Stomach smooth muscle (tissue), 2 donors: ENCODE results near the gene RPN1.
A peak's percentile ranks its signal among the peaks of the same experiment; 100 is the strongest.

Source experiments
- H3K27ac ChIP-seq: one replicate; pipeline ENCODE4 v1.7.0; 2013; ENCODE audit warnings: mild to moderate bottlenecking, low read length, inconsistent platforms
- H3K27me3 ChIP-seq, 2 donors: one replicate each; pipeline ENCODE4 v1.7.0; 2013; ENCODE audit warnings: low read length in 2 of 2; ENCODE audit not compliant: insufficient read depth in 2 of 2, control insufficient read depth in 1 of 2
- H3K36me3 ChIP-seq, 2 donors: one replicate each; pipeline ENCODE4 v1.7.0; 2013; ENCODE audit warnings: low read length in 2 of 2; ENCODE audit not compliant: control insufficient read depth in 2 of 2, insufficient read depth in 2 of 2
- H3K4me1 ChIP-seq: one replicate; pipeline ENCODE4 v1.7.0; 2013; ENCODE audit warnings: low read length; ENCODE audit not compliant: control insufficient read depth, insufficient read depth
- H3K4me3 ChIP-seq, 2 donors: one replicate each; pipeline ENCODE4 v1.7.0; 2013; ENCODE audit warnings: low read length in 2 of 2
- H3K9ac ChIP-seq, 2 donors: one replicate each; pipeline ENCODE4 v1.7.0; 2013; ENCODE audit warnings: low read length in 2 of 2, mild to moderate bottlenecking in 1 of 2
- H3K9me3 ChIP-seq, 2 donors: one replicate each; pipeline ENCODE4 v1.7.0; 2013; ENCODE audit warnings: low read length in 2 of 2; ENCODE audit not compliant: control insufficient read depth in 2 of 2
- donor health status: healthy.
- donor health status: Pancreatic carcinoma.

The RPN1 gene

GRCh38 chr3:128648940-128649663 lies 1.5 kb downstream of the RPN1 start:
- H3K9ac ChIP-seq, result peak overlapping the region; percentile 95 to 98
- no peaks in the 10 kb centered on the region for H3K4me1 ChIP-seq
- H3K27ac ChIP-seq, result peak overlapping the region; percentile 95
- H3K9me3 ChIP-seq, result no peaks in the 10 kb centered on the region
- H3K4me3 ChIP-seq, result peak overlapping the region; percentile 88 to 99
- no peaks in the 10 kb centered on the region for H3K27me3 ChIP-seq
- H3K36me3 ChIP-seq, result peaks cover 3 to 6% of the 10 kb centered on the region in 2 donors

- Histone ChIP-seq H3K4me1 (no peaks in the 10 kb centered on the region), H3K9ac (peak overlapping the region in 1 of 2 donors; percentile 98), H3K27me3 (no peaks in the 10 kb centered on the region), H3K4me3 (peak overlapping the region in 1 of 2 donors; percentile 88), H3K27ac (no peak overlapping the region), H3K36me3 (peaks cover 7 to 9% of the 10 kb centered on the region in 2 donors), H3K9me3 (no peaks in the 10 kb centered on the region)
Measured at GRCh38 chr3:128648402-128648801, 2.2 kb downstream of the RPN1 start.

DNA sequence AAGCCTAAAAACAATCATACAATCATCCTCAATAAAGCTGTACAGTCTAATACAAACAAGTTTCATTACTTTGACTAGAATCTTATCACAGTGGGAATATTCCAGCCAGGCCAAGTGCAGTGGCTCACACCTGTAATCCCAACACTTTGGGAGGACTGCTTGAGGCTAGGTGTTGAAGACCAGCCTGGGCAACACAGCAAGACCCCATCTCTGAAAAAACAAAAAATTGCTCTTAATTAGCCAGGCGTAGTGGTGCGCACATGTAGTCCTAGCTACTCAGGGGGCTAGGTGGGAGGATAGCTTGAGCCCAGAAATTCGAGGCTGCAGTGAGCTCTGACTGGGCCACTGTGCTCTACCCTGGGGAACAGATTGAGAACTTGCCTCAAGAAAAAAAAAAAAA lies 3.3 kb downstream of the RPN1 start:
- no peaks in the 10 kb centered on the region for H3K27me3 ChIP-seq
- H3K9ac ChIP-seq, result no peak overlapping the region
- H3K4me1 ChIP-seq, result no peaks in the 10 kb centered on the region
- H3K36me3 ChIP-seq, result peaks cover 7 to 9% of the 10 kb centered on the region in 2 donors
- H3K9me3 ChIP-seq, result no peaks in the 10 kb centered on the region
- H3K4me3 ChIP-seq, result no peak overlapping the region
- H3K27ac ChIP-seq, result no peak overlapping the region

- Histone ChIP-seq H3K4me1 (no peaks in the 10 kb centered on the region), H3K4me3 (no peak overlapping the region), H3K9me3 (no peaks in the 10 kb centered on the region), H3K27ac (no peak overlapping the region), H3K27me3 (no peaks in the 10 kb centered on the region), H3K36me3 (peaks cover 24 to 32% of the 10 kb centered on the region in 2 donors), H3K9ac (no peak overlapping the region)
Measured at GRCh38 chr3:128634075-128634611, 16.5 kb downstream of the RPN1 start.

- Histone ChIP-seq H3K27ac (no peak overlapping the region), H3K9ac (no peak overlapping the region), H3K27me3 (no peaks in the 10 kb centered on the region), H3K4me1 (no peaks in the 10 kb centered on the region), H3K36me3 (peaks cover 17 to 24% of the 10 kb centered on the region in 2 donors), H3K9me3 (no peaks in the 10 kb centered on the region), H3K4me3 (no peak overlapping the region)
Measured at GRCh38 chr3:128632301-128632700, 18.3 kb downstream of the RPN1 start.

DNA sequence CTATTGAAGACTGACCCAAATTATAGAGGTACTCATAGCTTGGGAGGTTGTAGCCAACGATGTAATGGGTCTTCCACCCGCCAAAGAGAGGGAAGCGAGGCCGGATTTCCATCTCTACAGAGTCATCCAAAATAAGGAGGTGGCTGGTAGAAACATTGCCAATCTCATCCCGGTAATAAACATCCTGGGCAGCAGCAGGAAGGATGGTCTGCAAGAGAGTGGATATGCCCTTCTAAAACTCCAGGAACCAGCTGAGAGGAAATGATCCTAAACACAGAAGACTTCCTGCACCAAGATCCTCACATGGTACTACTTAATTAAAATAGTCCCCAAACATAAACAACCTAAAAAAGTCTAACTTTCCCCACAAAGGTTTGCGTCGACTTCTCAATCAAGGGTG lies 20.7 kb downstream of the RPN1 start:
- H3K9me3 ChIP-seq, result no peaks in the 10 kb centered on the region
- H3K9ac ChIP-seq, result no peak overlapping the region
- no peaks in the 10 kb centered on the region for H3K4me1 ChIP-seq
- H3K27me3 ChIP-seq, result no peaks in the 10 kb centered on the region
- H3K27ac ChIP-seq, result no peak overlapping the region
- no peak overlapping the region for H3K4me3 ChIP-seq
- peaks cover 33 to 38% of the 10 kb centered on the region in 2 donors for H3K36me3 ChIP-seq

GRCh38 chr3:128625409-128625945 lies 25.1 kb downstream of the RPN1 start:
- H3K36me3 ChIP-seq, result peaks cover 52 to 59% of the 10 kb centered on the region in 2 donors
- no peak overlapping the region for H3K9ac ChIP-seq
- no peaks in the 10 kb centered on the region for H3K27me3 ChIP-seq
- no peaks in the 10 kb centered on the region for H3K9me3 ChIP-seq
- H3K4me3 ChIP-seq, result no peak overlapping the region
- H3K4me1 ChIP-seq, result peaks cover 2% of the 10 kb centered on the region
- H3K27ac ChIP-seq, result no peak overlapping the region

- Histone ChIP-seq H3K4me1 (peaks cover 2% of the 10 kb centered on the region), H3K27me3 (no peaks in the 10 kb centered on the region), H3K36me3 (peaks cover 50 to 56% of the 10 kb centered on the region in 2 donors), H3K27ac (no peak overlapping the region), H3K9ac (no peak overlapping the region), H3K9me3 (no peaks in the 10 kb centered on the region), H3K4me3 (no peak overlapping the region)
Measured at GRCh38 chr3:128624526-128625138, 26.0 kb downstream of the RPN1 start.

DNA sequence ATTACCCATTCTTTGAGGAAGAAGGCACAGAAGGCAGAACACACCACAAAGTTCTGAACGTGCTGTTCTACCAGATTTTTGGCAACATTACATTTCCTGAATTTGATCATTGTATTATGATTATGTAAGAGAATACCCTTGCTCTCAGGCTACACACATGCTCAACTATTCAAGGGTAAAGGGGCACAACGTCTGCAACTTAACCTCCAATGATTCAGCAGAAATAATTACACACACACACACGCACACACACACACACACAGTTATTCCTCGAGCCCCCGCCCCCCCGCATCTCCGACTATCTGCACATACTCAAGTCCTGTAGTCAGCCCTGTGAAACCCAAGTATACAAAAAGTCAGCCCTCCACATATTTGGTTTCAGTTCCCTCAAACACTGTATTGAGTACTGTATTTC lies 26.8 kb downstream of the RPN1 start:
- no peak overlapping the region for H3K4me3 ChIP-seq
- no peak overlapping the region for H3K9ac ChIP-seq
- H3K9me3 ChIP-seq, result no peaks in the 10 kb centered on the region
- H3K27ac ChIP-seq, result no peak overlapping the region
- H3K27me3 ChIP-seq, result no peaks in the 10 kb centered on the region
- H3K4me1 ChIP-seq, result peaks cover 9% of the 10 kb centered on the region
- peaks cover 49 to 60% of the 10 kb centered on the region in 2 donors for H3K36me3 ChIP-seq

DNA sequence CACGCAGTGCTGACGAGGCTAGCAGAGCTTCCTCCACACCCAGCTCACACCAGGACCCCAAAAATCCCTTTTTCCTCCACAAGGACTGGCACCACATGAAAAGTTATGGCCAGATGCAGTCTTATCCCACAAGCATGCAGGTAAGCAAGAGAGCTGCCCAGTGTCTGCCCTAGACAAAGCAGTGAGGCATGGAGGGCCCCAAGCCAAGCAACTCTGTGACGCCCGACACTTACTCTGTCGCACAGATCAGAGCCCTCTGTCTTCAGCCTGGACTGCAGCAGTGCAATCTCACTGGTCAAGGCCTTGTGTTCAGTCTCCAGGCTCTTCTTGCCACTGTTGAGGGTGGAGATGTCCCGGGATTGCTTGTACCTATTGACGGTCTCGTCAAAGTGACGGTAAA lies 28.7 kb downstream of the RPN1 start:
- H3K36me3 ChIP-seq, result peaks cover 47 to 60% of the 10 kb centered on the region in 2 donors
- no peaks in the 10 kb centered on the region for H3K9me3 ChIP-seq
- H3K9ac ChIP-seq, result no peak overlapping the region
- H3K27ac ChIP-seq, result no peak overlapping the region
- H3K27me3 ChIP-seq, result no peaks in the 10 kb centered on the region
- H3K4me3 ChIP-seq, result no peak overlapping the region
- peaks cover 22% of the 10 kb centered on the region for H3K4me1 ChIP-seq
